Tibial nerve (tissue), 4 donors: ENCODE results near the gene GGNBP2. TPM values are rescaled to one million over a fixed set of nuclear protein-coding genes. Genes with fewer than 3 reads are reported as not detected.

ENCODE experiments used
- DNase-seq, 2 donors: peaks; one replicate each; pipeline ENCODE4 v3.0.0-alpha.2; 2019; ENCODE audit warnings: low spot score in 2 of 2
- H3K27ac ChIP-seq, 4 donors: fragments of 200-600 bp; sonication (generic) in 3 of 4; one replicate each; pipeline ENCODE4 v1.5.1; 2017 to 2019; ENCODE audit warnings: mild to moderate bottlenecking in 1 of 4
- H3K27me3 ChIP-seq, 2 donors: fragments of 200-600 bp; sonication (generic) in 1 of 2; one replicate each; pipeline versions ENCODE4 v1.5.1 to v1.6.0; 2017 to 2019
- H3K36me3 ChIP-seq, 3 donors: fragments of 200-600 bp; sonication (generic); one replicate each; pipeline ENCODE4 v1.5.1; 2018 to 2019
- H3K4me1 ChIP-seq, 4 donors: fragments of 200-600 bp; sonication (generic) in 3 of 4; one replicate each; pipeline ENCODE4 v1.5.1; 2017 to 2019
- H3K4me3 ChIP-seq, 4 donors: fragments of 200-600 bp; sonication (generic) in 3 of 4; one replicate each; pipeline ENCODE4 v1.5.1; 2017 to 2019; ENCODE audit warnings: mild to moderate bottlenecking in 1 of 4, moderate library complexity in 1 of 4
- H3K9me3 ChIP-seq, 4 donors: fragments of 200-600 bp; sonication (generic) in 3 of 4; one replicate each; pipeline ENCODE4 v1.5.1; 2017 to 2019
- CTCF ChIP-seq, 5 experiments: fragments of 200-600 bp in 3 of 5; fragments of 450-650 bp in 2 of 5; sonication (generic) in 3 of 5; IDR thresholded peaks; one replicate each; pipeline ENCODE4 v1.5.1; 2016 to 2019; ENCODE audit warnings: antibody characterized with exemption in 5 of 5, mild to moderate bottlenecking in 3 of 5, moderate library complexity in 2 of 5
- EP300 ChIP-seq, 2 donors: sonication (generic); formaldehyde crosslinking; IDR thresholded peaks; one replicate each; pipeline ENCODE4 v1.6.1; 2017; ENCODE audit warnings: antibody characterized with exemption in 2 of 2, mild to moderate bottlenecking in 1 of 2
- POLR2A ChIP-seq, 2 donors: fragments of 450-650 bp; IDR thresholded peaks; one replicate each; pipeline ENCODE4 v1.6.1; 2017; ENCODE audit warnings: antibody characterized with exemption in 2 of 2, mild to moderate bottlenecking in 2 of 2, moderate library complexity in 2 of 2
- WGBS, 2 donors: methylation state at CpG; one replicate each; pipeline ENCODE4 v1.1.5; 2018; 5-methylcytosine and 5-hydroxymethylcytosine counted together
- total RNA-seq, 4 donors: library from RNA; depleted of rRNA; stranded (reverse); fragments of >200 nt; gene quantifications; one replicate each; pipeline ENCODE4 v1.1.0, GENCODE V29; 2016

GGNBP2 gene
- total RNA-seq, 4 donors from 2014 or later = 53.6 to 107 (median 79.4) TPM

GRCh38 chr17:36509272-36509985, 35.3 kb upstream of the GGNBP2 start:
- 86 to 93% methylated on average over 9 of the region's 9 CpGs for WGBS, 2 donors
- DNase-seq = no peak
- TF ChIP-seq CTCF (IDR thresholded peaks at IDR 0.05) (no peak), POLR2A (IDR thresholded peaks at IDR 0.05) (no peak), EP300 (IDR thresholded peaks at IDR 0.05) (no peak)
- Histone ChIP-seq H3K27me3 (no peaks in the 10 kb centered on the region), H3K9me3 (no peaks in the 10 kb centered on the region), H3K4me3 (no peak overlapping the region), H3K36me3 (peaks cover 0 to 96% (median 7%) of the 10 kb centered on the region in 3 donors), H3K4me1 (no peaks in the 10 kb centered on the region), H3K27ac (no peak overlapping the region)

GRCh38 chr17:36510636-36511035, 34.1 kb upstream of the GGNBP2 start:
- Histone ChIP-seq H3K4me1 (no peaks in the 10 kb centered on the region), H3K27me3 (no peaks in the 10 kb centered on the region), H3K4me3 (no peak overlapping the region), H3K27ac (no peak overlapping the region), H3K36me3 (peaks cover 0 to 96% (median 7%) of the 10 kb centered on the region in 3 donors), H3K9me3 (no peaks in the 10 kb centered on the region)
- TF ChIP-seq CTCF (IDR thresholded peaks at IDR 0.05) = no peak
- TF ChIP-seq POLR2A (IDR thresholded peaks at IDR 0.05) = no peak
- no peak for TF ChIP-seq EP300 (IDR thresholded peaks at IDR 0.05)
- WGBS, 2 donors = 78 to 92% methylated on average over 14 of the region's 14 CpGs
- no peak for DNase-seq

- 88 to 90% methylated on average over 6 of the region's 6 CpGs for WGBS, 2 donors
- Histone ChIP-seq H3K27me3 (no peaks in the 10 kb centered on the region), H3K4me3 (no peak overlapping the region), H3K4me1 (no peaks in the 10 kb centered on the region), H3K36me3 (peaks cover 0 to 96% (median 7%) of the 10 kb centered on the region in 3 donors), H3K27ac (no peak overlapping the region), H3K9me3 (no peaks in the 10 kb centered on the region)
- TF ChIP-seq POLR2A (IDR thresholded peaks at IDR 0.05) = no peak
- TF ChIP-seq CTCF (IDR thresholded peaks at IDR 0.05) = no peak
- TF ChIP-seq EP300 (IDR thresholded peaks at IDR 0.05) = no peak
- DNase-seq = no peak
These were observed 33.5 kb upstream of the GGNBP2 start for GRCh38 chr17:36511216-36511615.

- TF ChIP-seq EP300 (IDR thresholded peaks at IDR 0.05) = no peak
- no peak for TF ChIP-seq CTCF (IDR thresholded peaks at IDR 0.05)
- TF ChIP-seq POLR2A (IDR thresholded peaks at IDR 0.05) = no peak
- Histone ChIP-seq H3K36me3 (peaks cover 0 to 92% (median 7%) of the 10 kb centered on the region in 3 donors), H3K4me1 (no peaks in the 10 kb centered on the region), H3K27me3 (no peaks in the 10 kb centered on the region), H3K4me3 (no peak overlapping the region), H3K27ac (no peak overlapping the region), H3K9me3 (no peaks in the 10 kb centered on the region)
- DNase-seq = no peak
- 94% methylated on average over 5 of the region's 5 CpGs for WGBS, 2 donors
These were observed 32.1 kb upstream of the GGNBP2 start for GRCh38 chr17:36512641-36513040.

- TF ChIP-seq POLR2A (IDR thresholded peaks at IDR 0.05) (no peak), CTCF (IDR thresholded peaks at IDR 0.05) (no peak), EP300 (IDR thresholded peaks at IDR 0.05) (no peak)
- peaks cover 0 to 76% (median 0%) of the 10 kb centered on the region in 3 donors for H3K36me3 ChIP-seq
- WGBS, 2 donors = 89 to 93% methylated on average over 2 to 3 of the region's 3 CpGs
These were observed 29.9 kb upstream of the GGNBP2 start for GRCh38 chr17:36514856-36515255.

More at GRCh38 chr17:36514856-36515255, 29.9 kb upstream of the GGNBP2 start:
- Histone ChIP-seq H3K4me1 (no peaks in the 10 kb centered on the region), H3K27me3 (no peaks in the 10 kb centered on the region), H3K9me3 (no peaks in the 10 kb centered on the region), H3K4me3 (no peak overlapping the region), H3K27ac (no peak overlapping the region)
- DNase-seq = no peak
